ENCODE measurements around the gene ZNF609. TPM values are rescaled to one million over a fixed set of nuclear protein-coding genes. Genes with fewer than 3 reads are reported as not detected.

Gene ZNF609
- total RNA-seq, 1 experiment from 2014 or later: 49.0 TPM

GRCh38 chr15:64693134-64693533, 232.8 kb downstream of the ZNF609 start:
- peaks cover 63% of the 10 kb centered on the region for H3K36me3 Mint-ChIP-seq (ENCODE audit: insufficient read depth, unreplicated experiment)
- DNase-seq (ENCODE audit: unreplicated experiment): peak; percentile 45
- no peaks in the 10 kb centered on the region for H3K27me3 Mint-ChIP-seq (ENCODE audit: insufficient read depth, unreplicated experiment)
- ChIA-PET POLR2A (interaction anchor here (0.8 to 1.8 kb wide), 4 partner anchors 9 to 35 kb away, joined by 3 to 4 read pairs (median 4); no protein-coding TSS in a partner anchor), CTCF (interaction anchor here (0.6 to 15.8 kb wide), 2 partner anchors 11 to 37 kb away, joined by 3 to 274 read pairs; no protein-coding TSS in a partner anchor)
- TF ChIP-seq CTCF (IDR thresholded peaks at IDR 0.05; ENCODE audit: unreplicated experiment): no peak
- H3K27ac Mint-ChIP-seq (ENCODE audit: low read depth, unreplicated experiment): no peak overlapping the region
- intact Hi-C loops (cut with micrococcal nuclease): no loop called here
- H3K9me3 Mint-ChIP-seq (ENCODE audit: unreplicated experiment): no peaks in the 10 kb centered on the region
- H3K4me3 Mint-ChIP-seq (ENCODE audit: unreplicated experiment): no peak overlapping the region
- peaks cover 18% of the 10 kb centered on the region for H3K4me1 Mint-ChIP-seq (ENCODE audit: insufficient read depth, unreplicated experiment)
- no TSS peak for BruUV-seq (replicated peaks)

GRCh38 chr15:64694816-64695215, 234.4 kb downstream of the ZNF609 start:
- peaks cover 34% of the 10 kb centered on the region for H3K4me1 Mint-ChIP-seq (ENCODE audit: insufficient read depth, unreplicated experiment)
- no peak for TF ChIP-seq CTCF (IDR thresholded peaks at IDR 0.05; ENCODE audit: unreplicated experiment)
- H3K27me3 Mint-ChIP-seq (ENCODE audit: insufficient read depth, unreplicated experiment): no peaks in the 10 kb centered on the region
- H3K9me3 Mint-ChIP-seq (ENCODE audit: unreplicated experiment): no peaks in the 10 kb centered on the region
- no peak for DNase-seq (ENCODE audit: unreplicated experiment)
- no TSS peak for BruUV-seq (replicated peaks)
- ChIA-PET CTCF (interaction anchor here (0.9 to 2.9 kb wide), 6 partner anchors 8 to 121 kb away, joined by 4 to 16 read pairs (median 6); no protein-coding TSS in a partner anchor), POLR2A (interaction anchor here (0.8 kb wide), 1 partner anchor 12 kb away, joined by 3 read pairs; no protein-coding TSS in a partner anchor)
- no peak overlapping the region for H3K4me3 Mint-ChIP-seq (ENCODE audit: unreplicated experiment)
- H3K36me3 Mint-ChIP-seq (ENCODE audit: insufficient read depth, unreplicated experiment): peaks cover 47% of the 10 kb centered on the region
- intact Hi-C loops (cut with micrococcal nuclease): no loop called here
- H3K27ac Mint-ChIP-seq (ENCODE audit: low read depth, unreplicated experiment): no peak overlapping the region

- CTCF ChIA-PET: interaction anchor here (0.8 to 2.9 kb wide), 5 partner anchors 9 to 37 kb away, joined by 4 to 16 read pairs (median 5); no protein-coding TSS in a partner anchor
- no peaks in the 10 kb centered on the region for H3K9me3 Mint-ChIP-seq (ENCODE audit: unreplicated experiment)
- no peaks in the 10 kb centered on the region for H3K27me3 Mint-ChIP-seq (ENCODE audit: insufficient read depth, unreplicated experiment)
- peaks cover 42% of the 10 kb centered on the region for H3K4me1 Mint-ChIP-seq (ENCODE audit: insufficient read depth, unreplicated experiment)
- no peak overlapping the region for H3K27ac Mint-ChIP-seq (ENCODE audit: low read depth, unreplicated experiment)
- no peak for TF ChIP-seq CTCF (IDR thresholded peaks at IDR 0.05; ENCODE audit: unreplicated experiment)
- H3K4me3 Mint-ChIP-seq (ENCODE audit: unreplicated experiment): no peak overlapping the region
- no TSS peak for BruUV-seq (replicated peaks)
- intact Hi-C loops (cut with micrococcal nuclease): no loop called here
- peaks cover 47% of the 10 kb centered on the region for H3K36me3 Mint-ChIP-seq (ENCODE audit: insufficient read depth, unreplicated experiment)
- no peak for DNase-seq (ENCODE audit: unreplicated experiment)
- POLR2A ChIA-PET: interaction anchor here (0.8 kb wide), 1 partner anchor 13 kb away, joined by 3 read pairs; no protein-coding TSS in a partner anchor
Observed at GRCh38 chr15:64695561-64695992, 235.2 kb downstream of the ZNF609 start.

GRCh38 chr15:64696481-64696880, 236.1 kb downstream of the ZNF609 start:
- POLR2A ChIA-PET: interaction anchor here (1.5 kb wide), 1 partner anchor 603 kb away, joined by 5 read pairs; the partner anchor contains the start of gene CIAO2A
- H3K27me3 Mint-ChIP-seq (ENCODE audit: insufficient read depth, unreplicated experiment): no peaks in the 10 kb centered on the region
- intact Hi-C loops (cut with micrococcal nuclease): no loop called here
- no peak overlapping the region for H3K27ac Mint-ChIP-seq (ENCODE audit: low read depth, unreplicated experiment)
- H3K4me3 Mint-ChIP-seq (ENCODE audit: unreplicated experiment): no peak overlapping the region
- CTCF ChIA-PET: interaction anchor here (0.8 to 2.9 kb wide), 3 partner anchors 8 to 31 kb away, joined by 4 to 16 read pairs (median 16); no protein-coding TSS in a partner anchor
- H3K4me1 Mint-ChIP-seq (ENCODE audit: insufficient read depth, unreplicated experiment): peaks cover 51% of the 10 kb centered on the region
- peaks cover 48% of the 10 kb centered on the region for H3K36me3 Mint-ChIP-seq (ENCODE audit: insufficient read depth, unreplicated experiment)
- H3K9me3 Mint-ChIP-seq (ENCODE audit: unreplicated experiment): no peaks in the 10 kb centered on the region
- BruUV-seq (replicated peaks): no TSS peak
- no peak for DNase-seq (ENCODE audit: unreplicated experiment)
- no peak for TF ChIP-seq CTCF (IDR thresholded peaks at IDR 0.05; ENCODE audit: unreplicated experiment)

Data from MCF 10A (cell line).